DND-41 (cell line): ENCODE data around the gene HELZ.

Source experiments
- EZH2 ChIP-seq: IDR thresholded peaks from 3 replicates; pipeline ENCODE4 v1.6.1; 2012; ENCODE audit warnings: borderline replicate concordance, low read depth, mild to moderate bottlenecking, moderate library complexity, low read length, inconsistent platforms; ENCODE audit not compliant: severe bottlenecking
- TF ChIP-seq, protein P1 (sequence below): IDR thresholded peaks from 2 replicates; pipeline ENCODE4 v1.5.1; 2012; ENCODE audit warnings: borderline replicate concordance, low read length, moderate library complexity, mild to moderate bottlenecking; ENCODE audit not compliant: poor library complexity, severe bottlenecking; ENCODE audit errors: extremely low read depth

DNA sequence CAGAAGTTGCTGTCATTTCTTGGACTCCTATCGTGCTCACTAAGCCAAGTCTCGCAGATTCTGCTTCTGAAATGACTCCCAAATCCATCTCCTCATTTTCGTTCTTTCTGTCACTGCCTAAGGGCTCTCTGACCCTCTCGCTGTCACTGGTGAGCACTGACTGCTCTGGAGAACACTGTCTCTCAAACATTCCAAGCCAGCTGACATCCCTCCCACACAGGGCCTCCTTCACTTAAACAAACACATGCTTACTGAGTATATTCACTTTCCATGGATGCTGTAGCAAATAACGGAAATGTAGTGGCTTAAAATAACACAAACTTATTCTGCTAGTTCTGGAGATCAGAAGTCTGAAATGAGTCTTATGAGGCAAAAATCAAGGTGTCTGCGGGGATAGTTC lies 181.9 kb downstream of the HELZ start:
- TF ChIP-seq, protein P1, sequence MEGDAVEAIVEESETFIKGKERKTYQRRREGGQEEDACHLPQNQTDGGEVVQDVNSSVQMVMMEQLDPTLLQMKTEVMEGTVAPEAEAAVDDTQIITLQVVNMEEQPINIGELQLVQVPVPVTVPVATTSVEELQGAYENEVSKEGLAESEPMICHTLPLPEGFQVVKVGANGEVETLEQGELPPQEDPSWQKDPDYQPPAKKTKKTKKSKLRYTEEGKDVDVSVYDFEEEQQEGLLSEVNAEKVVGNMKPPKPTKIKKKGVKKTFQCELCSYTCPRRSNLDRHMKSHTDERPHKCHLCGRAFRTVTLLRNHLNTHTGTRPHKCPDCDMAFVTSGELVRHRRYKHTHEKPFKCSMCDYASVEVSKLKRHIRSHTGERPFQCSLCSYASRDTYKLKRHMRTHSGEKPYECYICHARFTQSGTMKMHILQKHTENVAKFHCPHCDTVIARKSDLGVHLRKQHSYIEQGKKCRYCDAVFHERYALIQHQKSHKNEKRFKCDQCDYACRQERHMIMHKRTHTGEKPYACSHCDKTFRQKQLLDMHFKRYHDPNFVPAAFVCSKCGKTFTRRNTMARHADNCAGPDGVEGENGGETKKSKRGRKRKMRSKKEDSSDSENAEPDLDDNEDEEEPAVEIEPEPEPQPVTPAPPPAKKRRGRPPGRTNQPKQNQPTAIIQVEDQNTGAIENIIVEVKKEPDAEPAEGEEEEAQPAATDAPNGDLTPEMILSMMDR: no peak
- TF ChIP-seq EZH2: no peak
